Measurements from ENCODE around the gene DKKL1.

The DKKL1 gene

DNA sequence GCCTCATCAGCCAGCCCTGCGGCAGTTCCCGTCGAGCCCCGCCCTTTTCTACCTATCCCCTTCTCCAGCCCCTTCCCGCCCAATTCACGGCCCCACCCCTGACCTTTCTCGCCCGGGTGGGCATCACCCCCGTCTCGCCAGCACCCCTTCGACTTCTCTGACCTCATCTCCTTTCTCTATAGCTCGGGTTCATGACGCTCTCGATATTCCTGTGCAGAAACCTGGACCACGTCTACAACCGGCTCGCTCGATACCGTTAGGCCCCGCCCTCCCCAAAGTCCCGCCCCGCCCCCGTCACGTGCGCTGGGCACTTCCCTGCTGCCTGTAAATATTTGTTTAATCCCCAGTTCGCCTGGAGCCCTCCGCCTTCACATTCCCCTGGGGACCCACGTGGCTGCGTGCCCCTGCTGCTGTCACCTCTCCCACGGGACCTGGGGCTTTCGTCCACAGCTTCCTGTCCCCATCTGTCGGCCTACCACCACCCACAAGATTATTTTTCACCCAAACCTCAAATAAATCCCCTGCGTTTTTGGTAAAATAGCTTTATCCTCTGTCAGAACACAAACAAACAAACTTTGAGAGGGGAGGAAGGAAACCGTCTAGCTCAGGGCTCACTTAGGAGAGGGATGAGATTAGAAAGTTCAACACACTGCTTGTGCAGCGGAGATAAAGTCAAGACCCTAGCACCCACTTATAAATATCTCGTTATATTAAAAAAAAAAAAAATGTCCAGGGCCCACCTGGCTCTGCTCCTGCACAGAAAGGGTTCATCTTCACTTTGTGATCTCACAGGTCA lies 23.4 kb upstream of the DKKL1 start:
- TF ChIP-seq, protein P1, sequence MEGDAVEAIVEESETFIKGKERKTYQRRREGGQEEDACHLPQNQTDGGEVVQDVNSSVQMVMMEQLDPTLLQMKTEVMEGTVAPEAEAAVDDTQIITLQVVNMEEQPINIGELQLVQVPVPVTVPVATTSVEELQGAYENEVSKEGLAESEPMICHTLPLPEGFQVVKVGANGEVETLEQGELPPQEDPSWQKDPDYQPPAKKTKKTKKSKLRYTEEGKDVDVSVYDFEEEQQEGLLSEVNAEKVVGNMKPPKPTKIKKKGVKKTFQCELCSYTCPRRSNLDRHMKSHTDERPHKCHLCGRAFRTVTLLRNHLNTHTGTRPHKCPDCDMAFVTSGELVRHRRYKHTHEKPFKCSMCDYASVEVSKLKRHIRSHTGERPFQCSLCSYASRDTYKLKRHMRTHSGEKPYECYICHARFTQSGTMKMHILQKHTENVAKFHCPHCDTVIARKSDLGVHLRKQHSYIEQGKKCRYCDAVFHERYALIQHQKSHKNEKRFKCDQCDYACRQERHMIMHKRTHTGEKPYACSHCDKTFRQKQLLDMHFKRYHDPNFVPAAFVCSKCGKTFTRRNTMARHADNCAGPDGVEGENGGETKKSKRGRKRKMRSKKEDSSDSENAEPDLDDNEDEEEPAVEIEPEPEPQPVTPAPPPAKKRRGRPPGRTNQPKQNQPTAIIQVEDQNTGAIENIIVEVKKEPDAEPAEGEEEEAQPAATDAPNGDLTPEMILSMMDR (conservative IDR thresholded peaks at IDR 0.05), result no peak
- TF ChIP-seq ZFX (IDR thresholded peaks at IDR 0.05), result no peak
- no peak overlapping the region for H3K27ac ChIP-seq

DNA sequence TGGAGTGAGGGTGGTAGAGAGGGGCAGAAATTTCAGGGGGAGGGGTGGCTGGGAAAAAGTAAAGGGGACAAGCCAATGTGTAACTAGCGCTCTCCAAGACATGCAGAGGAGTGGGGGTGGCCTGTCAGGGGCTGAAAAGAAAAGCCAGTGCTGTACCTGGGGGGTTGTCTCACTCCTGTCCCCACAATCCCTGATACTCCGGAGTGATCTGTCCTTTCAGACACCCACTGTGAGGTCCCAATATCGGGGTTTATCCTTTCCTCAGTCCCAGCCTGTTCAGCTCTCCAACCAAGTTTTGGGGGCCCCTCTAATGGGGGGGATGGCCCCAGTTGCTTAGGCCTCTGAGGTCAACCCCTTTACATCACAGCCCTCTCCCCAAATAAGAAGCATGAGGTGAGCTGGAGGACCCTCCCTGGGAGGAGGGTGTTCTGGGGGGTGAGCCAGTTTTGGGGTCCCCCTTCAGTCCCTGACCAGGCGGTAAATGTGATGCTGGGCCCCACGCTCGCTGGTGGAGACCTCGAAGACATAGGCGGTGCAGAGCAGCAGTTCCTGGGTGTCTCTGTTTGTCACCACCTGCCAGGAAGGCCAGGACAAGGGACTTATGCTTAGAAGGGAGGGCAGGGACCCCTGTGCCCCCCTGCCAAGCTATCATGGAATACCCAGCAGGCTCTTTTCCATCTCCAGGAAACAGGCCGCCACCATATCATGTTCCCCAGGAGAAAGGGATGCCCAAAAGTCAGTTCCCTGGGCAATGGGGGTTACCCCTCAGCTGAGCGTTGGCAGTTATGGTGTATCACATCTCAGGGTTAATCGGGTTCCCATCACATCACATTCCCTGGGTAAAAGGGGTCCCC lies 22.6 kb upstream of the DKKL1 start:
- no peak for TF ChIP-seq ZFX (IDR thresholded peaks at IDR 0.05)
- TF ChIP-seq, protein P1 (conservative IDR thresholded peaks at IDR 0.05), result no peak
- no peak overlapping the region for H3K27ac ChIP-seq

DNA sequence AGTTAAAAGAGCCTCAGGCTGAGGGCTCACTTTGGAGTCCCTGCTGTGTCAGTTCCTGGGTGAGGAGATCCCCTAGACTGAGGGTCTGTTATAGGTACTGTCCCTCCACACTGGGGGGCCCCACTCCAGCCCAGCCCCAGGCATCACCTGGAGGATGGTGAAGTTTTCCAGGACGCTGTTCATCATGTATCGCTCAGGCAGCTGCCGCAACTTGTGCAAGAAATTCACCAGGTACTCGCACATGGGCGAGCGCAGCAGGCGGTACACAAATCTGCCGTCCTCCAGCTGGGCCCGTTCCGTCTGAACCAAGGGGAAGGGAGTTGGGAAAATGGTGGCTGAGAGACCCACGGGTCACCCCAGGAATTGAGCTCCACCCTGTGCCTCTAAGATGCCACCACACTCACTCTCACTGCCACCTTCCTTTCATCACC lies 21.4 kb upstream of the DKKL1 start:
- no peak overlapping the region for H3K27ac ChIP-seq
- TF ChIP-seq, protein P1 (conservative IDR thresholded peaks at IDR 0.05), result no peak
- no peak for TF ChIP-seq ZFX (IDR thresholded peaks at IDR 0.05)

DNA sequence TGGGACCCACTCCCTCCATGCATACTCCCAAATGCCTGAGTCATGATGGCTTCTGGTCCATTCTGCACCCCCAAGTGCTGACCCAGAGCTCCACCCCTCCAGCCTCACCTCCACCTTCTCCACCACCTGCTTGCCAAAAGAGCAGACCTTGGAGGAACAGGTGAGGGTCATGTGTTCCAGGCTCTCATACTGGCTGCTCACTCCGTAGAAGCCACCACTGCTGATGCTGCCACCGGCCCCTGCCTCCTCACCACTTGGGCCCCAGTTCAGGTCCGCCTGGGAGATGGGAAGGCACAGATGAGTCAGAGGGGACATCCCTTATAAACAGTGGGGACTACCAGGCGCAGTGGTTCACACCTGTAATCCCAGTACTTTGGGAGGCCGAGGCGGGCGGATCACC lies 20.6 kb upstream of the DKKL1 start:
- TF ChIP-seq ZFX (IDR thresholded peaks at IDR 0.05), result no peak
- TF ChIP-seq, protein P1 (conservative IDR thresholded peaks at IDR 0.05), result no peak
- H3K27ac ChIP-seq, result no peak overlapping the region

GRCh38 chr19:49344505-49345423 lies 18.9 kb upstream of the DKKL1 start:
- H3K27ac ChIP-seq, result no peak overlapping the region
- no peak for TF ChIP-seq ZFX (IDR thresholded peaks at IDR 0.05)
- TF ChIP-seq, protein P1 (conservative IDR thresholded peaks at IDR 0.05), result no peak

DNA sequence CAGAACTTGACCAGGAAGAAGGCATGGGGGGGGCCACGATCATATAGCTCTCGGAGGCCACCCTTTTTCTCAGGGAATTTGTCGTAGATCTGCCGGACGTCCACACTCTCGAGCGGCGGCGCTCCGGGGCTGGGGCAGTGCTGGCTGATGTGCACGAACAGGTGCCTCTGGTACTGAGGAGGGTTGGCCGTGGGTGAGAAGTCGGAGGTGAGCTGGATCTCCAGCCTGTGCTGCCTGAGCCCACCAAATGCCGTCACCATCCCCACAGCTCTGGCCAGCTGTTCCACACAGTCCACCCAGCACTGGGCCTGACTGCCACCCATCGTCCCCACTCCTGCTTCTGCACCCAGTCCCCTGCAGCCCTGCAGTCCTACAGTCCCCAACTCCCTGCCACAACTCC lies 16.5 kb upstream of the DKKL1 start:
- TF ChIP-seq ZFX (IDR thresholded peaks at IDR 0.05), result no peak
- TF ChIP-seq, protein P1 (conservative IDR thresholded peaks at IDR 0.05), result no peak
- H3K27ac ChIP-seq, result no peak overlapping the region
